MCF 10A (cell line): ENCODE measurements around the gene CD151. TPM values are rescaled to one million over a fixed set of nuclear protein-coding genes. Genes with fewer than 3 reads are reported as not detected.

Source experiments
- BruUV-seq: library from RNA; stranded (reverse); fragments of 400-500 nt; replicated peaks from 2 replicates; lab custom pipeline; 2021; lab: Mats Ljungman, UMichigan
- CTCF ChIA-PET: fragments of 300-600 bp; sonication (Branson Sonifier 250); formaldehyde crosslinking; extraction: SDS; loops from one replicate; lab custom pipeline; 2021; ENCODE audit warnings: antibody characterized with exemption, inconsistent platforms; lab: Yijun Ruan, JAX
- POLR2A ChIA-PET: fragments of 300-600, 350-650 bp; sonication (Branson Sonifier 250); formaldehyde crosslinking; extraction: SDS; loops from one replicate; lab custom pipeline; 2020; ENCODE audit warnings: antibody characterized with exemption, inconsistent platforms; lab: Yijun Ruan, JAX
- DNase-seq: peaks from one replicate; pipeline ENCODE4 v3.0.0-alpha.2; 2018; ENCODE audit not compliant: unreplicated experiment
- H3K27ac Mint-ChIP-seq: one replicate; pipeline ENCODE4 v1.8.0; 2022; ENCODE audit warnings: mild to moderate bottlenecking, low read depth, mixed read lengths; ENCODE audit not compliant: unreplicated experiment
- H3K27me3 Mint-ChIP-seq: one replicate; pipeline ENCODE4 v1.8.0; 2022; ENCODE audit warnings: mixed read lengths; ENCODE audit not compliant: insufficient read depth, unreplicated experiment
- H3K36me3 Mint-ChIP-seq: one replicate; pipeline ENCODE4 v1.8.0; 2022; ENCODE audit warnings: mild to moderate bottlenecking, moderate library complexity, mixed read lengths; ENCODE audit not compliant: insufficient read depth, unreplicated experiment
- H3K4me1 Mint-ChIP-seq: one replicate; pipeline ENCODE4 v1.8.0; 2022; ENCODE audit warnings: mixed read lengths; ENCODE audit not compliant: insufficient read depth, unreplicated experiment
- H3K4me3 Mint-ChIP-seq: one replicate; pipeline ENCODE4 v1.8.0; 2022; ENCODE audit warnings: mild to moderate bottlenecking, moderate library complexity, mixed read lengths; ENCODE audit not compliant: unreplicated experiment
- H3K9me3 Mint-ChIP-seq: one replicate; pipeline ENCODE4 v1.8.0; 2022; ENCODE audit warnings: mixed read lengths; ENCODE audit not compliant: unreplicated experiment
- CTCF ChIP-seq: fragments of 200-600 bp; IDR thresholded peaks from one replicate; pipeline ENCODE4 v1.8.0; 2022; ENCODE audit warnings: antibody characterized with exemption, mild to moderate bottlenecking; ENCODE audit not compliant: unreplicated experiment
- intact Hi-C: fragments of 100-400 bp; cut with micrococcal nuclease; formaldehyde crosslinking; loops from 2 replicates; pipeline ENCODE4 v1.14.1; 2022
- total RNA-seq: library from RNA; stranded (reverse); gene quantifications from 2 replicates; pipeline ENCODE4 v1.2.3, GENCODE V29; 2022

Gene CD151
- total RNA-seq, 1 experiment from 2014 or later: 412 TPM

- no peaks in the 10 kb centered on the region for H3K9me3 Mint-ChIP-seq
- ChIA-PET CTCF (interaction anchor here (1.4 kb wide), 1 partner anchor 12 kb away, joined by 3 read pairs; no protein-coding TSS in a partner anchor), POLR2A (interaction anchor here (1.4 kb wide), 1 partner anchor 13 kb away, joined by 4 read pairs; no protein-coding TSS in a partner anchor)
- no peaks in the 10 kb centered on the region for H3K27me3 Mint-ChIP-seq
- TF ChIP-seq CTCF: no peak
- peak; percentile 64 for DNase-seq
- no peaks in the 10 kb centered on the region for H3K4me1 Mint-ChIP-seq
- no peak overlapping the region for H3K27ac Mint-ChIP-seq
- H3K4me3 Mint-ChIP-seq: no peak overlapping the region
- BruUV-seq: no TSS peak
- intact Hi-C loops: no loop called here
- peaks cover 31% of the 10 kb centered on the region for H3K36me3 Mint-ChIP-seq
These were observed 26.8 kb downstream of the CD151 start for GRCh38 chr11:859394-860131.

- POLR2A ChIA-PET: interaction anchor here (1.2 to 1.4 kb wide), 2 partner anchors 14 kb away, joined by 3 to 4 read pairs; no protein-coding TSS in a partner anchor
- no TSS peak for BruUV-seq
- CTCF ChIA-PET: no interaction called here
- intact Hi-C loops: no loop called here
- Mint-ChIP-seq H3K4me3 (no peak overlapping the region), H3K27me3 (no peaks in the 10 kb centered on the region), H3K27ac (no peak overlapping the region), H3K36me3 (peaks cover 40% of the 10 kb centered on the region), H3K9me3 (no peaks in the 10 kb centered on the region), H3K4me1 (no peaks in the 10 kb centered on the region)
- TF ChIP-seq CTCF: no peak
- no peak for DNase-seq
These were observed 27.7 kb downstream of the CD151 start for GRCh38 chr11:860234-861104.

- ChIA-PET CTCF (no interaction called here), POLR2A (interaction anchor here (1.2 to 1.4 kb wide), 2 partner anchors 15 to 34 kb away, joined by 3 to 4 read pairs; no protein-coding TSS in a partner anchor)
- no peak for TF ChIP-seq CTCF
- no peaks in the 10 kb centered on the region for H3K27me3 Mint-ChIP-seq
- H3K4me1 Mint-ChIP-seq: no peaks in the 10 kb centered on the region
- intact Hi-C loops: no loop called here
- H3K36me3 Mint-ChIP-seq: peaks cover 46% of the 10 kb centered on the region
- no TSS peak for BruUV-seq
- no peak overlapping the region for H3K27ac Mint-ChIP-seq
- no peak overlapping the region for H3K4me3 Mint-ChIP-seq
- no peaks in the 10 kb centered on the region for H3K9me3 Mint-ChIP-seq
- no peak for DNase-seq
These were observed 28.3 kb downstream of the CD151 start for GRCh38 chr11:861105-861479.
